Non-pigmented ciliary epithelial cell (primary cell): Measurements from ENCODE around the gene ARHGEF11.
"Not testable (repeated sequence)": the region's sequence is repeated elsewhere in the genome, so short reads cannot be mapped to it uniquely, and the experiment has no call there.

Experiments
- DNase-seq: peaks from one replicate; pipeline ENCODE4 v3.0.0-alpha.2; 2010; ENCODE audit warnings: low read depth

The ARHGEF11 gene, protein sequence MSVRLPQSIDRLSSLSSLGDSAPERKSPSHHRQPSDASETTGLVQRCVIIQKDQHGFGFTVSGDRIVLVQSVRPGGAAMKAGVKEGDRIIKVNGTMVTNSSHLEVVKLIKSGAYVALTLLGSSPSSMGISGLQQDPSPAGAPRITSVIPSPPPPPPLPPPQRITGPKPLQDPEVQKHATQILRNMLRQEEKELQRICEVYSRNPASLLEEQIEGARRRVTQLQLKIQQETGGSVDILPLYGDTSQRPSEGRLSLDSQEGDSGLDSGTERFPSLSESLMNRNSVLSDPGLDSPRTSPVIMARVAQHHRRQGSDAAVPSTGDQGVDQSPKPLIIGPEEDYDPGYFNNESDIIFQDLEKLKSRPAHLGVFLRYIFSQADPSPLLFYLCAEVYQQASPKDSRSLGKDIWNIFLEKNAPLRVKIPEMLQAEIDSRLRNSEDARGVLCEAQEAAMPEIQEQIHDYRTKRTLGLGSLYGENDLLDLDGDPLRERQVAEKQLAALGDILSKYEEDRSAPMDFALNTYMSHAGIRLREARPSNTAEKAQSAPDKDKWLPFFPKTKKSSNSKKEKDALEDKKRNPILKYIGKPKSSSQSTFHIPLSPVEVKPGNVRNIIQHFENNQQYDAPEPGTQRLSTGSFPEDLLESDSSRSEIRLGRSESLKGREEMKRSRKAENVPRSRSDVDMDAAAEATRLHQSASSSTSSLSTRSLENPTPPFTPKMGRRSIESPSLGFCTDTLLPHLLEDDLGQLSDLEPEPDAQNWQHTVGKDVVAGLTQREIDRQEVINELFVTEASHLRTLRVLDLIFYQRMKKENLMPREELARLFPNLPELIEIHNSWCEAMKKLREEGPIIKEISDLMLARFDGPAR (N-terminal part only)

DNA sequence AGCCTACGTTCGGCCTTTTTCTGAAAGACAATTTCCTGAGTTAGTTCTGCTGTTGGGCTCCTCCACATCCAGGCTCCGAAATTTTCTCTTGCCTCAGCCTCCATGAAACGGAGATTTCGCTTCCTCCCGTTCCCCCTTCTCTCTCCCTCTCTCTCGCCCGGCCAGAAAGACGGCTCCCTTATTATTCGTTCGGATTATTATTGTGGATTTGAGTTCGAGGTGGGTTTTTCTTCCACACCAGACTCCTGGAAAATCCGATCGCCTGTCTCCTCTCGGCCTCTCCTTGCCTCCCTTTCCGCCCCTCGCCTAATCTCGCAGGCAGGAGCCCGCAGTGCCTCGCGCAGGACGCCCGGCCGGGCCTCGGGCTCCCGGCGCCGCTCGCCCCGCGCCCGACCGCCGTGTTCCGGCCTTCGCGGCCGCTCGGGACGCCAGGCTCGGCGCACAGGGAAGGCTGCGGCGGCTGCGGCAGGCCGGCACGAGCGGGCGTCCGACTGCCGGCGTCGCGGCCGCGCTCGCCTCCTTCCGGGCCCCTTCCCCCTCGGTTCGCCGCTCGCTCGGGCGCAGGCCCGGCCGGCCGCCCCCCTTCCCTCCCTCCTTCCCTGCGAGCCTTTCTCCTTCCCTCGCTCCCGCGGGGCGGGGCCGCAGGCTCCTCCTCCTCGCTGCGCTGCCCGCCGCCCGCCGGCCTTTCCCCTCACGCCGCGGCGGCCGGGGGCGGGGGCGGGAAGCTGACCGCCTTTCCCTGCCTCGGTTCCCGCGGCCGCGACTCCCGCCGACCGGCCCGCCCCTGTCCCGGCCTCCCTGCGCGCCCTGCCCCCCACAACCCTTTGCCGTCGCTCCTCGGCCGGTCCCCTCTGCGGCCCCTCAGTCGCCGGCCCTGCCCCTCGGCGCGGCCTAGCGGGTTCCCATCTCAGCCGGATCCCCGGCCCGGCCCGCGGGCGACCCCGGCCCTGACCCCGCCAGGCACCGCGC is at the start of gene ARHGEF11:
TSS of gene ARHGEF11 (minus strand) at position 493 of the 969 bp plus-strand sequence. CDS start 1,412 bp downstream, outside the sequence.
- DNase-seq, result peak; percentile 38

DNA sequence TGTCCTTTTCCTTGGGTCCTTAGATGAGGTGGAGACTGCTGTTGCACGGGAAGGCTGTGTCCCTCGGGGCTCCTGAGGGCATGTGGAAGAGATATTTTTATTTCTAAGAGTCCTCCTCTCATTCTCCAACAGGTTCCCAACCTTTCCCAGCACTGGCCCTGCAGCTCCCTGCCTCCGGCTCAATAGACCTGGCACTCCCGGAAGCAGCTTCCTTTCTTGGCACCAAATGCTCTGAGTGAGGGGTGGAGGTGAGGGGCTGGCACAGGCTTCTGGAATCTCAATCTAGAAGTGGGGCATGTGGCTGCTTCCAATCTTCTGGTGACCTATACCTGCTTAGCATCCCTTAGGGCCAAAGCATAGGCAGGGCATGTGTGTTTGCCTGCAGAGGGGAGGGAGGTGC is 49.5 kb upstream of the ARHGEF11 start:
- no peak for DNase-seq

DNA sequence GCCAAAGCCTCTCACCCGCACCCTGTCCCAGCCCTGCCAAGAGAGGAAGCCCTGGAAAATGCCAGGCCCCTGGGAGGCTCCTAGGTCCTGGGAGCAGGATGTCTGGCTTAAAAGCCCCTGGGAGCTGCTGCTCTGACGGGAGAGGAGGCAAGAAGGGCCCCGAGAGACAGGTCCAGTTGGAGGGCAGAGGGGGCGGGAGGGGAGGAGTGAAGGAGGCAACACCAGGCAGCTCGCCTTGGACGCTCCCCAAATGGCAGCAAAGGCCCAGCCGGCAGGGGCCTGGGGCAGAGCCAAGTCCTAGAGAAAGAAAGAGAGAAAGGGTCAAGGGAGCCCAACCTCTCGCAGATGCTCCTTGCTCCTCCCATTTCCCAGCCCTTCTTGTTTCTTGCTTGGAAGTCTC is 47.3 kb upstream of the ARHGEF11 start:
- DNase-seq, result no peak

DNA sequence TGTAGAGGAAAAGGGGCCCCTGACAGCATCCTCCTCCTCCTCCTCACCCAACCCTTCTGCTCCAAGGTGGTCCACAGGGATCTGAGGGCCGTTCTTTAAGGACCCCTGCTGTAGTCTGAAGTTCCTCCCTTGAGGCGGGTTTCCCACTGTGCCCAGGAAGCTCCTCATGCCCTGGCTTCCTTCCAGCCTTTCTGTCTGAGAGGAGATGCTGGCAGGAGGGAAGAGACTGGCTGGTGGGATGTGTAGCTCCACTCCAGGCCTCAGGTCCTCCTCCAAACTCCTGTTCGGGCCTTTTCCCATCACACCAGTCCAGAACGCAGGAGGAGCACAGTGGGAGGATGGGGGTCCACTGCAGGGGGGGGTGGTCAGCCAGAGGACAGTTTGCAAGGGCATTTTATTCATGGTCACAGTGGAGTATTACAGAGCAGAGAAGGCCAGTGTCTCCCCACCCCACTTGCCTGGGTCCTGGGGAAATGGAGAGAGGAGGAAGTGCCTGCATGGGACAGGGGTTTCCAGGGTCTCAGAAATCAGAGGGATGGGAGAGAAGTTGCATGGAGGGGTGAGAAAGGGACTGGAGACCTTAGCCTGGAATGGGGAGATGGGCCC is 46.2 kb upstream of the ARHGEF11 start:
- no peak for DNase-seq

DNA sequence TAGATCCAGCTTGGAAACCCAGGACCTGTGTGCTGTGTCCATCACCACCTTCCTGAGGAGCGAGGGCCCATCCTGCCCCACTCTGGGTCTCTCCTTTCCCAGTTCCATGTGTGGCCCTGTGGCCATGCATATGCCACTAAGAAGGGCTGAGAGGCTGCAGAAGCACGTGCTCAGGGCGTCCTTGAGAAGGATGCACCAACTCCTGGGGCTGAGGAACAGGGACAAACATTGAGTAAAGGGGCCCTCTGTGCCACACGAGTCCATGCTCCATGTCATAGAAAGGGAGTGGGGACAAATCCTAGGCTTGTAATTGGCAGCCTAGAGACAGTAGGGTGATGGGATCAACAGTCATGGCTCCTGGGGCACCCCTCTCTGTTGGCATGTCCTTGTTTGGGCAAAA is 45.6 kb upstream of the ARHGEF11 start:
- DNase-seq, result no peak

DNA sequence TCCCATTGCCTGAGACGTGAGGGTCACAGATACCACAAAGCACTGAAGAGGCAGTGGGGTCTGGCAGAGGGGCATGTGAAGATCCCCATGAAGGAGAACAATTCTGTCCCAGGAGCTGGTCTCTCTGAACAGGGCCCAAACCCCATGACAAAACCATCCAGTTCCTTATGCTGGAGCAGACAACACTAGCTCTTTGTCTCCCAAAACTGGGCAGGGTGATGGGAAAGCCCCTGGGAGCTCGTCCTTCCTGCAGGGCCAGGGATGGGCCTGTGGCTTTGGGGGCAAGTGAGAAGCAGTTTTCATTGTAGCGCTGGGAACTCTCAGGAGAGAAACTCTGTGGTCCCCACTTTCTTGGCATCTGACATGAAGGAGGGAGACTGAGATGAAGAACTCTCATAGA is 45.2 kb upstream of the ARHGEF11 start:
- no peak for DNase-seq

DNA sequence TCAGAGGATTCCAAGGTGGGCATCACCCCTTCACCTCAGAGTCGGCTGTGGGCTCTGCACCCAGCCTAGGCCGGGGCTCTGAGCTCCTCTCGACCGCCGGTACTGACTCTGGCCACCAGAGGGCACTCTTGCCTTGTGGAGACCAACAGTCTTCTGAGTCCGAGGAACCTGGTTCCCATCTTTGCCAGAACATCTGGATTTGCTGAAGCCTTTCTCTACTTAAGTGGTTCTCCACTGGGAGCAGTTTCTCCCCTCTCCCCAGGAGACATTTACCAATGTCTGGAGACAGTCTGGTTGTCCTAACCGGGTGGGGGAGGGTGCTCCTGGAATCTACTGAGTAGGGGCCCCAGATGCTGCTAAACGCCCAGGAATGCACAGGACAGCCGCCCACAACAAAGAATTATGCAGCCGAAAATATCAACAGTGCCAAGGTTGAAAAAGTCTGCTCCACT is 44.7 kb upstream of the ARHGEF11 start:
- peak; percentile 40 for DNase-seq

DNA sequence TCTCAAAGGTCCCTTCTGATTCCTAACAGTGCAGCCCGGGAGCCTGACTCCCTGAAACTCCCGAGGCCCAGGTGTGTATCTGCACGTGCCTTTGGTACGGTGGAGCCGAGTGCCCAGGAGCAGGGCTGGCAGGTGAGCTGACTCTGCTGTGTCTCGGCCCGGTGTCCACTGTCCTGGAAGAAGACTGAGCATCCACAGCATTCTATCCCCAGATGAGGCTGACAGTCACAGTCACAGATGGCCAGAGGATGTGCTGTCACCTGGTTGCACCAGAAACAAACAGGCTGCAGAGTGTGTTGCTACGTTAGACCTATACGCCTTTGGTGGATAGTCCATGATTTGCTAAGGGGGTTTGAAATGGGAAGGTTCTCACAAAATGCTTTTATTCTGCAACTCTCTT is 44.2 kb upstream of the ARHGEF11 start:
- no peak for DNase-seq

DNA sequence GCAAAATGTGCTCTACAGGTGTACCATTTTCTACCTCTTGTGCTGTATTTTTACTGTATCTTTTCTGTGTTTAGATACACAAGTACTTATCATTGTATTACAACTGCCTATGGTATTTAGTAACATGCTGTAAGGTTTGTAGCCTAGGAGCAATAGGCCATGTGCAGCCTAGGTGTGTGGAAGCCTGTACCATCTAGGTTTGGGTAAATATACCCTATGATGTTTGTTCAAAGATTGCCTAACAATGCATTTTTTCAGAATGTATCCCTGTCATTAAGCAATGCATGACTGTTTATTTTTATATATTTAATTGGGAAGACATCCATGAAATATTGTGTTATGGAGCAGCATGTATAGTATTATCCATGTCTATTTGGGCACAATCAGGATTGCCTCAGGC is 43.1 kb upstream of the ARHGEF11 start:
- DNase-seq, result no peak

DNA sequence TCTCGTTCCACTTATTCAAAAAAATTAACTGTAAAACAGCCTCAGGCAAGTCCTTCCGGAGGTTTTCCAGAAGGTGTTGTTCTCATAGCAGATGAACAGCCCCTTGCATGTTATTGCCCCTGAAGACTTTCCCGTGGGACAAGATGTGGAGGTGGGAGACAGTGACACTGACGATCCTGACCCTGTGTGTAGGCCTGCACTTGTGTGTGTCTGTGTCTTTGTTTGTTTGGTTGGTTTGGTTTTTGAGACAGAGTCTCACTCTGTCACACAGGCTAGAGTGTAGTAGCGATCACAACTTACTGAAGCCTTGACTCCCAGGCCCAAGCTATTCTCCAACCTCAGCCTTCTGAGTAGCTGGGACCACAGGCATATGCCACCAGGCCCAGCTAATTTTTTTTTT is 41.5 kb upstream of the ARHGEF11 start:
- DNase-seq, result no peak

DNA sequence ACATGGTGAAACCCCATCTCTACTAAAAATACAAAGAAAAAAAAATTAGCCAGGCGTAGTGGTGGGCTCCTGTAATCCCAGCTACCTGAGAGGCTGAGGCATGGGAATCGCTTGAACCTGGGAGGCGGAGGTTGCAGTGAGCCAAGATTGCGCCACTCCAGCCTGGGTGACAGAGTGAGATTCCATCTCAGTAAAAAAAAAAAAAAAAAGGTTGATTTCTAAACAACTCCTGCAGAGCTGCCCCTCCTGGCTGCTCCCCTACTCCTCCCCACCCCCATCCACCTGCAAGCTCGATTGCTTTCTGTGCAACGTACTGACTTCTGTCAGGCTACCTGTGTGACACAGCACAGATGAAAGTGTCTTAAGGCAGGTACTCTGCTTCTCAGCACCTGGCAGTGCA is 40.8 kb upstream of the ARHGEF11 start:
- no peak for DNase-seq

DNA sequence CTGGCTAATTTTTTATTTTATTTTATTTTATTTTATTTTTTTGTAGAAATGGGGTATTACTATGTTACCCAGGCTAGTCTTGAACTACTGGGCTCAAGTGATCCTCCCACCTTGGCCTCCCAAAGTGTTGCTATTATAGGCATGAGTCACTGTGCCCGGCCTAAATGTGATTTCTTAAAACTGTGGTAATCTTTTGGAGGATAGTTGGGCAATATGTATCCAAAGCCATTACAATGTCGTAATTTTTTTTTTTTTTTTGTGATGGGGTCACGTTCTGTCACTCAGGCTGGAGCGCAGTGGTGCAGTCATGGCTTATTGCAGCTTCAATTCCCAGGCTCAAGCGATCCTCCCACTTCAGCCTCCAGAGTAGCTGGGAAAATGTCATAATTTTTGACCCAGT is 39.9 kb upstream of the ARHGEF11 start:
- no peak for DNase-seq

DNA sequence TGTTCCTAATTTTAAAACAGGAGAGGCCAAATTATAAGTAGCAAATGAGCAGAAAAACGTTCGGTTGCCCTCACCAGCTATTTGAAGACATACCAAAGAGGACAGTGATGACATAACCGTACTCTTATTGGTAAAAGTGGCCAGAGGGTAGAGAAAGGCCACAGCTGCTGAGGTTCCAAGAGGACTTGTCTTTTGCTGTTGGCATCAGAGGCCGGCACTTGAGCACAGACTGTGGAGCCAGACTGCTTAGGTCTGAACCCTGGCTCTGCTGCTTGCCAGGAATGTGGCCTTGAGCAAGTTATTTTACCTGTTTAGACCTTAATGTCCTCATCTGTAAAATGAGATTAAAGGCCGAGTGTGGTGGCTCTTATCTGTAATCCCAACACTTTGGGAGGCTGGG is 39.2 kb upstream of the ARHGEF11 start:
- no peak for DNase-seq

DNA sequence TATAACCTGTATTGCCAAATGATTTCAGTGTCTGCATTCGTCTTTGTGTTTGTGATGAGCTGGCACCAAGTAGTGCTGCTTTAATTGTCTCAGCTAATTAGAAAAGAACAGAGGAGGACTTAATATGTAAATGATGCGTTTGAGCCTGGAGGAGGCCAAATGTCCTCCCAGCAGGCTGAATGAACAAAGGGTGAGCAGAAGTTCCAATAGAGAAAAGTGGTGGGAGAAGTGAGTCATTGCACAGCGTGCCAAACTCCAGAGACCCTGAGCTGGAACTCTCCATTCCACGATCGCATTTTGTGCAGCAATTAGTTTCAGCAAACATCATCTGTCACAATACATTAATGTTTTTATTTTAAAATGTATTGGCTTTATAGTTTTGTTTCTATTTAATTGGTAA is 36.2 kb upstream of the ARHGEF11 start:
- DNase-seq, result no peak

DNA sequence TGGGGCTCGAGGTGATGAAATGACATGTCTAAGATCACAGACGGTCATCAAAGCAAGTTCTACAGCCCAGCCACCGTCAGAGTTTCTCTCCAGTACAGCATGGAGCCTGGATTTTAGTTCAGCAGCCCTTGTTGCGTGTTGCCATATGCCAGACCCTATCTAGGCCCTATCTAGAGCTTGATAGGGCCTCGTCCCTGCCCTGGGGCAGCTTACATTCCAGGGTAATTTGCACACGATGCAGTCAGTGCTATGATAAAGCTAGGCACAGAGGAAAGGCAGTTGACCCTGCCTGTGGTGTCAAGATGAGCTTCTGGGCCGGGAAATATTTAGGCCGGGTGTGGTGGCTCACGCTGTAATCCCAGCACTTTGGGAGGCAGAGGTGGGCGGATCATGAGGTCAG is 35.2 kb upstream of the ARHGEF11 start:
- no peak for DNase-seq

DNA sequence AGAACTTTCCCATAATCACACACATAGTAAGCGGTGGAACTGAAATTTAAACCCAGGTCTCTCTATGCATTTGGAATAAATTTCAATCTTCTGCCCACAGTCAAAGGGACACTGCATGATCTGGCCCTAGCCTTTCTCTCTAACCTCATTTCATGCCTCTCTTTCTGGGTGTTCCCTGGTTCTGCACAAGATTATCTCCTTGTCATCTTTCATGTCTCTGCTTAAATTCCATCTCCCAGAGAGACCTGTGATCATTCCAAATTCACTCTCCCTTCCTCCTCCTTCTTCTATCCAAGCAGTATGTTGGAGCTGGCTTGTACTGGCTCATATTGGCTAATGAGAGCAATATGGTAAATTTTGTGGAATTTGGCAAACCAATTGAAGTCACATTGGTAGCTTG is 31.9 kb upstream of the ARHGEF11 start:
- DNase-seq, result no peak

DNA sequence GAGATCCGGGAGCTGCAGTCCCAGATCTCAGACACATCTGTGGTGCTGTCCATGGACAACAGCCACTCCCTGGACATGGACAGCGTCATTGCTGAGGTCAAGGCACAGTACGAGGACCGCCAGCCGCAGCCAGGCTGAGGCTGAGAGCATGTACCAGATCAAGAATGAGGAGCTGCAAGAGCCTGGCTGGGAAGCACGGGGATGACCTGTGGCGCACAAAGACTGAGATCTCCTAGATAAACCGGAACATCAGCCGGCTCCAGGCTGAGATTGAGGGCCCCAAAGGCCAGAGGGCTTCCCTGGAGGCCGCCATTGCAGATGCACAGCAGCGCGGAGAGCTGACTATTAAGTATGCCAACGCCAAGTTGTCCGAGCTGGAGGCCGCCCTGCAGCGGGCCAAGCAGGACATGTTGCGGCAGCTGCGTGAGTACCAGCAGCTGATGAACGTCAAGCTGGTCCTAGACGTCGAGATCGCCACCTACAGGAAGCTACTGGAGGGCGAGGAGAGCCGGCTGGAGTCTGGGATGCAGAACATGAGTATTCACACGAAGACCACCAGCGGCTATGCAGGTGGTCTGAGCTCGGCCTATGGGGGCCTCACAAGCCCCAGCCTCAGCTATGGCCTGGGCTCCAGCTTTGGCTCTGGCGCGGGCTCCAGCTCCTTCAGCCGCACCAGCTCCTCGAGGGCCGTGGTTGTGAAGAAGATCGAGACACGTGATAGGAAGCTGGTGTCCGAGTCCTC is 28.6 kb upstream of the ARHGEF11 start:
- no peak for DNase-seq

DNA sequence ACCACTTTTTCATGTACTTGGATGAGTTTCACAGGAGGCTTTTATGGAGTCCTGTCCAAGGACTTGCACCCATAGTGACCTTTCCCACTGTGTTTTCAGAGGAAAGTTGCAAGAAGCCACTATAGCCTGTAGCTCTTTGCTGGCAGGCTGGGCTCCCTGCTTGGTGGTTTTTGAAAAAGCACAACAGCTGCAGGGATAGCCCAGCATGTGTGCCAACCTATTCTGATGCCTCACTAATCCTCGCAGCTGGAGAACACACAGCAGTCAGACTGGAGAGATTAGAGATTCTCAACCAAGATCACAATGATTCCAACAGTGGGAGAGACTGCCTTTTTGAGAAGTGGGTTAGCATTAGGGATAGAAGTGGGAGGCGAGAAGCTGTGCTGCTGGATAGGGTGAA is 24.1 kb upstream of the ARHGEF11 start:
- no peak for DNase-seq

DNA sequence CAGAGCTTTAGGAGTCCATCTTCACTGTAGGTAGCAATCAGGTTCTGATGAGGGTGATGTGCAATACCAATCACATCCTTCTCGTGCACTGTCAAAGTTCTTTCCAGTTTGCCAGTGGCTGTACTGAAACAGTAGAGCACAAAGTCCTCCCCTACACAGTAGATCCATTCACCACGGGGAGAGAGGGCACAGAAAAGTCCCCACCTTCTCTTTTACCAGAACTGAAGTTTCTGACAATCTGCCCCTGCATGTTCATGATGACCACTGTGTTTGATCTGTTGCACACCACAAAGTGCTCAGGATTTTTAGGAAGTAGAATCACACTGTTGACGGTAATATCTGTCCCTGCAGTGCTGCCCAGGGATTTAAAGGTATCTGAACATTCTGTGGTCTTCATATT is 13.7 kb upstream of the ARHGEF11 start:
- not testable (repeated sequence) for DNase-seq

DNA sequence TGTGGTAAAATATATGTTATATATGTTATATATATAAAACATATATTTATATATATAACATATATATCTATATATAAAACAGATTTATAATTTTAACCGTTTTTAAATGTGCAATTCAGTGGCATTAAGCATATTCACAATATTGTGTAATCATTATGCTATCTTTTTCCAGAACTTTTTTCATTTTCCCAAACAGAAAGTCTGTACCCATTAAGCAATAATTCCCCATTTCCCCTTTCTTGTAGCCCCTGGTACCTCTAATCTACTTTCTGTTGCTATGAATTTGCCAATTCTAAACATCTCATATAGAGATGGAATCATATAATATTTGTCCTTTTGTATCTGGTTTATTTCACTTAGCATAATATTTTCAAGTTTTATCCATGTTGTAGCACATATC is 10.7 kb upstream of the ARHGEF11 start:
- no peak for DNase-seq

DNA sequence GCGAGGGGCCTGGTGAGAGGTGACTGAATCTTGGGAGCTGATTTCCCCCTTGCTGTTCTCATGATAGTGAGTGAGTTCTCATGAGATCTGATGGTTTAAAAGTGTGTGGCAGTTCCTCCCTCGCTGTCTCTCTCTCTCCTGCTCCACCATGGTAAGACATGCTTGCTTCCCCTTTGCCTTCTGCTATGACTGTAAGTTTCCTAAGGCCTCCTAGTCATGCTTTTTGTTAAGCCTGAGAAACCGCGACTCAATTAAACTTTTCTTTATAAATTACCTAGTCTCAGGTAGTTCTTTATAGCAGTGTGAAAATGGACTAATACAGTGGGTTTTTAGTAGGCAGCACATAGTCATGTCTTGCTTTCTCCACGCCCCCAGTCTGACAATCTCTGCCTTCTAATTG is 10.2 kb upstream of the ARHGEF11 start:
- not testable (repeated sequence) for DNase-seq
